AG04449 (cell line): ENCODE measurements around the gene SBF2.
A peak's percentile ranks its signal among the peaks of the same experiment; 100 is the strongest.
"Not testable (repeated sequence)": the region's sequence is repeated elsewhere in the genome, so short reads cannot be mapped to it uniquely, and the experiment has no call there.

Source experiments
- CTCF ChIA-PET: fragments of 350-600 bp; formaldehyde crosslinking; extraction: SDS; loops from one replicate; lab custom pipeline; 2021; ENCODE audit warnings: antibody characterized with exemption; lab: Yijun Ruan, JAX
- POLR2A ChIA-PET: fragments of 400-600, 350-600 bp; formaldehyde crosslinking; extraction: SDS; loops from one replicate; lab custom pipeline; 2020; ENCODE audit warnings: antibody characterized with exemption, inconsistent platforms; lab: Yijun Ruan, JAX
- DNase-seq: peaks from one replicate; pipeline ENCODE4 v3.0.0-alpha.2; 2010; ENCODE audit warnings: low read depth, low spot score
- H3K4me3 ChIP-seq: 2 replicates; pipeline ENCODE4 v1.5.1; 2011; ENCODE audit warnings: low read depth, mild to moderate bottlenecking, control low read depth, low read length
- TF ChIP-seq, protein P1 (sequence below): IDR thresholded peaks from one replicate; pipeline ENCODE4 v1.5.1; 2011; ENCODE audit warnings: mild to moderate bottlenecking, moderate library complexity, low read length, control low read depth, inconsistent platforms; ENCODE audit not compliant: insufficient read depth; ENCODE audit errors: missing control alignments

Gene SBF2

DNA sequence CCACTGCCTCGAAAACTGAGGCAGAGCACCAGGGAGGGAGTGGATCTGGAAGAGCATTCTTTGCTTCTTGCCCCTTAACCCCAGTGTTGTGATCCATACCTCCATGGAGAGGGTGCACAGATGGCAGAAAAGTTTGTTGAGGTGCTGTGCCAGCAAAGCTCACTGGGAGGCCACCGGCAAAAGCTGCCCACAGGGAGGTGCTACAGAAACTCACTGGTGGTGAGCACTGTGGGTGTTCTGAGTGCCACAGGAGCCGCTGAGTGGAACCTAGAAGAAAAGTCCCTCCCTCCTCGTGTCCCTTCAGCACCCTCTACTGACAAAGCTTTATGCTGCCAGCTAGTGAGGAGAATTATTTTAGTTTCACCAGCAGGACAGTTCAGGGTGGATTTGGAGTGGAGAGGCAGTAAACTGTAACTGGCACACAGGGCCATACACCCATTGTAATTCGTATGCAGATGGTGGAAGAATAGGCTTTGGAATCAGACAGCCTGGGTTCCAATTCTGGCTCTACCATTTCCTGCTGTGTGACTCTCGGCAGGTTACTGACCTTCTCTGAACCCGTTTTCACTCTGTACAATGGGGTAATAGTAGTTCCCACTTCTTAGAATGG, 545.6 kb downstream of the SBF2 start:
- ChIA-PET CTCF (interaction anchor here (0.6 to 6.6 kb wide), 27 partner anchors 8 to 577 kb away, joined by 3 to 49 read pairs (median 4); partner anchors contain the start of gene WEE1), POLR2A (interaction anchor here (0.5 kb wide), 1 partner anchor 76 kb away, joined by 4 read pairs; no protein-coding TSS in a partner anchor)

DNA sequence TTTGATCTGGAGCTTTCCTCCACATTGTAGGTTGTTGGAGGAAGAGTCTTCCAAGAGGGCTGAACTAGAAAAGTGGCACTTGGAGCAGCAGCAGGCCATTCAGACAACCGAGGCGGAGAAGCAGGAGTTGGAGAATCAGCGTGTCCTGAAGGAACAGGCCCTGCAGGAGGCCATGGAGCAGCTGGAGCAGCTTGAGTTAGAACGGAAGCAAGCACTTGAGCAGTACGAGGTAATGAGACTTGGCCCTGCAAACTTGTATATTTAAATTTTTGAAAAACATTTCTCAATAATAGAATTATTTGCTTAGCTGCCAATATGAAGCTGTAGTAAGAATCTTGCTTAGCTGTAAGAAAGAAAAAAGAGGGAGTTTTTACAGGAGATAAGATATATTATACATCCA, 546.2 kb downstream of the SBF2 start:
- TF ChIP-seq, protein P1, sequence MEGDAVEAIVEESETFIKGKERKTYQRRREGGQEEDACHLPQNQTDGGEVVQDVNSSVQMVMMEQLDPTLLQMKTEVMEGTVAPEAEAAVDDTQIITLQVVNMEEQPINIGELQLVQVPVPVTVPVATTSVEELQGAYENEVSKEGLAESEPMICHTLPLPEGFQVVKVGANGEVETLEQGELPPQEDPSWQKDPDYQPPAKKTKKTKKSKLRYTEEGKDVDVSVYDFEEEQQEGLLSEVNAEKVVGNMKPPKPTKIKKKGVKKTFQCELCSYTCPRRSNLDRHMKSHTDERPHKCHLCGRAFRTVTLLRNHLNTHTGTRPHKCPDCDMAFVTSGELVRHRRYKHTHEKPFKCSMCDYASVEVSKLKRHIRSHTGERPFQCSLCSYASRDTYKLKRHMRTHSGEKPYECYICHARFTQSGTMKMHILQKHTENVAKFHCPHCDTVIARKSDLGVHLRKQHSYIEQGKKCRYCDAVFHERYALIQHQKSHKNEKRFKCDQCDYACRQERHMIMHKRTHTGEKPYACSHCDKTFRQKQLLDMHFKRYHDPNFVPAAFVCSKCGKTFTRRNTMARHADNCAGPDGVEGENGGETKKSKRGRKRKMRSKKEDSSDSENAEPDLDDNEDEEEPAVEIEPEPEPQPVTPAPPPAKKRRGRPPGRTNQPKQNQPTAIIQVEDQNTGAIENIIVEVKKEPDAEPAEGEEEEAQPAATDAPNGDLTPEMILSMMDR: no peak
- POLR2A ChIA-PET: interaction anchor here (0.5 kb wide), 1 partner anchor 75 kb away, joined by 4 read pairs; no protein-coding TSS in a partner anchor
- DNase-seq: no peak
- CTCF ChIA-PET: interaction anchor here (0.6 to 6.6 kb wide), 22 partner anchors 7 to 578 kb away, joined by 3 to 49 read pairs (median 4); partner anchors contain the start of gene WEE1
- no peak overlapping the region for H3K4me3 ChIP-seq

More for the DNA sequence above, 545.6 kb downstream of the SBF2 start:
- no peak overlapping the region for H3K4me3 ChIP-seq
- DNase-seq: no peak
- TF ChIP-seq, protein P1: peak; percentile 54

DNA sequence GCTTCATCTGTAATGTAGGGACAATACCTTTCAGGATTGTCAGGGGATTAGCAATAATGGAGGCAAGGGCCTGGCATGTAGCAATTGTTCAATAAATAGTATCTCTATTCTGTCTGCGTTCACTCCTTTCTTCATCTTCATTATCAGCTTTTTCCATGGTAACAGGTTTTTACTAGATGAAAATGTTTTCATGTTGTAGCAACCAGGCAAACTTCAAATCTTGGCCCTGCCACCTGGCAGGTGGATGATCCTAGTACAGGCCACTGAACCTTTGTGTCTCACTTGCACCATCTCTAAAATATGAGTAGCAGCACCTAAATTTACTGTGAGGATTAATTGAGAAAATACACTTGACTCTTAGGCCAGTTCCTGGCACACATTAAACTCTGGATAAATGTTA, 546.8 kb downstream of the SBF2 start:
- no peak for DNase-seq
- POLR2A ChIA-PET: no interaction called here
- no peak overlapping the region for H3K4me3 ChIP-seq
- CTCF ChIA-PET: interaction anchor here (0.8 to 6.6 kb wide), 16 partner anchors 9 to 579 kb away, joined by 3 to 49 read pairs (median 4); partner anchors contain the start of gene WEE1
- TF ChIP-seq, protein P1: no peak

DNA sequence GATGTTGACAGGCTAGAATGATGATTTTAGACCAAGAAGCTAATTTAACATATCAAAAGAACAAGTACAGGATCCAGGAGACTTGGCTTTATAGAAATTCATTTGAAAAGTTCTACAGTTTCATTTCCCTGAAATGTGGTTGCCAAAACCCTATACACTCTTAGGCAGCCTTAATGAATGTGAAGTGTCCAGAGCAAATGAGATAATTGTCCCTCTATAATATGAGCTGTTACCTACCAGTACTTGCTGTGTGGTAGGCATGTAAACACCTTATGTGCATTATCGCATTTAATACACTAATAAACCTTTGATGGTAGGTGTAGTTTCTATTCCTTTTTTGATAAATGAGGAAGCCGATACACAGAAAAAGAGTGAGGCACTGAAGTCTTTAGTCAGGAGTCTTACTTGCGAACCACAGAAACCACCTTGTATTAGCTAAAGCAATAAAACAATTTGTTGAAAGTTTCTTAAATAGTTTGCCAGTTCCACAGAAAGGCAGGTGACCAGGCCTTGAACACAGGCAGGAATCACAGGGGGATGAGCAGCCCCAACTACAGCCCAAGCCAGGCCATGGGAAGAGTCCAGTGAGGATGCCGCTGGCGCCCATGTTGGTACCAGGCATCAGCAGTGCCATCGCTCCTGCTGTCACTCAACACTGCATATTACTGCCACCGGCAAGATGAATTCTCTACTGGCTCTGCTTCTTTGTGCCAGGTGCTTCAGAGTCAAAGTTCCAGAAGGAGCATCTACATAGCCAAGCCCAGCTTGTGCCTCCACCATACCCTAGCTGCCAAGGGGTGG, 548.4 kb downstream of the SBF2 start:
- DNase-seq: no peak
- TF ChIP-seq, protein P1: no peak
- ChIA-PET POLR2A (no interaction called here), CTCF (interaction anchor here (0.7 to 6.6 kb wide), 6 partner anchors 8 to 227 kb away, joined by 3 to 49 read pairs (median 23); no protein-coding TSS in a partner anchor)
- H3K4me3 ChIP-seq: no peak overlapping the region

DNA sequence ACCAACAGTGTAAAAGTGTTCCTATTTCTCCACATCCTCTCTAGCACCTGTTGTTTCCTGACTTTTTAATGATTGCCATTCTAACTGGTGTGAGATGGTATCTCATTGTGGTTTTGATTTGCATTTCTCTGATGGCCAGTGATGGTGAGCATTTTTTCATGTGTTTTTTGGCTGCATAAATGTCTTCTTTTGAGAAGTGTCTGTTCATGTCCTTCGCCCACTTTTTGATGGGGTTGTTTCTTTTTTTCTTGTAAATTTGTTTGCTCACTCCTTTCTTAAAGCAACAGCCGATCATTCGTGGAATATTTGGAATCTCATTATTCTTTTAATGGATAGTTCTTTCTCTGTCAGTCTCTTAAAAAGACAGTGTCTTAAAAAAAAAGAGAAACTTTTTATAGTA, 550.5 kb downstream of the SBF2 start:
- CTCF ChIA-PET, POLR2A ChIA-PET, H3K4me3 ChIP-seq, DNase-seq: not testable (repeated sequence)

DNA sequence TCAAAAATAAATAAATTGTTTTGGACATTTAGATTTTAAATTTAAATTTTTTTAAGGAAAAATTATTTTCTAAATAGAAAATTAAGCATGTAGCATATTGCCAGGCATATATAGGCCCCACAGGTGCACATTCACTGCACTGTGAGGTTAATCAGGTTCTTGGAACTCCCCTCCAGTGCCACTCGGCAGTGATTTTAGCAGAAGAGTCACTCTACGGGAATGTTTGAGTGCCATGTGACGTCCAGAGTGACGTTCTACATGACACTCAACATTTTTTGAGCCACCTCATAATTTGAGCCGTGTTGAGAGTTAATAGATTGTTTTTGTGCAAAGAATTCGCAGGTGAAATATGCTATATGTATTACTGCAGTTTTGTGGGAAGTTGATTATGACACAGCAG, 552.8 kb downstream of the SBF2 start:
- ChIA-PET POLR2A (no interaction called here), CTCF (interaction anchor here (1.4 kb wide), 1 partner anchor 9 kb away, joined by 5 read pairs; no protein-coding TSS in a partner anchor)
- TF ChIP-seq, protein P1: no peak
- no peak overlapping the region for H3K4me3 ChIP-seq
- no peak for DNase-seq
